Measurements from ENCODE around the gene TSEN2. TPM values are rescaled to one million over a fixed set of nuclear protein-coding genes. Genes with fewer than 3 reads are reported as not detected.

Gene TSEN2
- total RNA-seq (2014; rRNA removed; shearing (Covaris generic)) = 5.4 and 7.6 TPM in 2 replicates

- Histone ChIP-seq H3K9me3 (replicated peaks) (no peaks in the 10 kb centered on the region), H3K4me3 (peak within 1 kb of the TSS; percentile 57), H3K4me1 (replicated peaks) (peaks cover 8% of the 10 kb centered on the region), H3K36me3 (no peaks in the 10 kb centered on the region), H3K27me3 (replicated peaks) (no peaks in the 10 kb centered on the region), H3K27ac (no peak within 1 kb of the TSS)
- peak; percentile 90 to 95 for DNase-seq (ENCODE audit: low read depth in 1 of 2, low spot score in 2 of 2)
Observed at GRCh38 chr3:12484198-12484982, at the start of gene TSEN2. Gene TSEN2, plus strand, starts transcription at chr3:12484480. Its CDS starts 5,321 bp downstream, at chr3:12489801.

GRCh38 chr3:12436514-12437220, 47.6 kb upstream of the TSEN2 start:
- Histone ChIP-seq H3K27ac (no peak overlapping the region), H3K36me3 (no peaks in the 10 kb centered on the region), H3K4me3 (no peak overlapping the region), H3K27me3 (replicated peaks) (0 out of 2 replicates have a peak, but pooled peaks cover 6% of the 10 kb centered on the region), H3K9me3 (replicated peaks) (no peaks in the 10 kb centered on the region), H3K4me1 (replicated peaks) (no peaks in the 10 kb centered on the region)
- DNase-seq (ENCODE audit: low read depth in 1 of 2, low spot score in 2 of 2) = no peak

- no peak for DNase-seq (ENCODE audit: low read depth in 1 of 2, low spot score in 2 of 2)
- no peaks in the 10 kb centered on the region for H3K4me1 ChIP-seq (replicated peaks)
- H3K27me3 ChIP-seq (replicated peaks) = 0 out of 2 replicates have a peak, but pooled peaks cover 6% of the 10 kb centered on the region
- no peaks in the 10 kb centered on the region for H3K9me3 ChIP-seq (replicated peaks)
- H3K36me3 ChIP-seq = no peaks in the 10 kb centered on the region
- H3K27ac ChIP-seq = no peak overlapping the region
- no peak overlapping the region for H3K4me3 ChIP-seq
Observed at GRCh38 chr3:12437221-12437605, 47.1 kb upstream of the TSEN2 start.

GRCh38 chr3:12437861-12438260, 46.4 kb upstream of the TSEN2 start:
- no peak overlapping the region for H3K27ac ChIP-seq
- H3K36me3 ChIP-seq = no peaks in the 10 kb centered on the region
- H3K4me1 ChIP-seq (replicated peaks) = no peaks in the 10 kb centered on the region
- H3K9me3 ChIP-seq (replicated peaks) = no peaks in the 10 kb centered on the region
- no peak for DNase-seq (ENCODE audit: low read depth in 1 of 2, low spot score in 2 of 2)
- H3K27me3 ChIP-seq (replicated peaks) = 0 out of 2 replicates have a peak, but pooled peaks cover 6% of the 10 kb centered on the region
- no peak overlapping the region for H3K4me3 ChIP-seq

- H3K9me3 ChIP-seq (replicated peaks) = no peaks in the 10 kb centered on the region
- H3K27ac ChIP-seq = no peak overlapping the region
- no peaks in the 10 kb centered on the region for H3K4me1 ChIP-seq (replicated peaks)
- H3K27me3 ChIP-seq (replicated peaks) = 0 out of 2 replicates have a peak, but pooled peaks cover 6% of the 10 kb centered on the region
- no peak overlapping the region for H3K4me3 ChIP-seq
- no peak for DNase-seq (ENCODE audit: low read depth in 1 of 2, low spot score in 2 of 2)
- no peaks in the 10 kb centered on the region for H3K36me3 ChIP-seq
Observed at GRCh38 chr3:12438318-12438717, 46.0 kb upstream of the TSEN2 start.

- no peaks in the 10 kb centered on the region for H3K9me3 ChIP-seq (replicated peaks)
- no peak for DNase-seq (ENCODE audit: low read depth in 1 of 2, low spot score in 2 of 2)
- H3K27me3 ChIP-seq (replicated peaks) = 0 out of 2 replicates have a peak, but pooled peaks cover 6% of the 10 kb centered on the region
- H3K4me3 ChIP-seq = no peak overlapping the region
- H3K4me1 ChIP-seq (replicated peaks) = no peaks in the 10 kb centered on the region
- no peaks in the 10 kb centered on the region for H3K36me3 ChIP-seq
- H3K27ac ChIP-seq = no peak overlapping the region
Observed at GRCh38 chr3:12439161-12439940, 44.9 kb upstream of the TSEN2 start.

GRCh38 chr3:12440927-12441714, 43.2 kb upstream of the TSEN2 start:
- DNase-seq (ENCODE audit: low read depth in 1 of 2, low spot score in 2 of 2) = no peak
- Histone ChIP-seq H3K9me3 (replicated peaks) (no peaks in the 10 kb centered on the region), H3K27ac (no peak overlapping the region), H3K4me3 (no peak overlapping the region), H3K36me3 (no peaks in the 10 kb centered on the region), H3K27me3 (replicated peaks) (no peaks in the 10 kb centered on the region), H3K4me1 (replicated peaks) (no peaks in the 10 kb centered on the region)

GRCh38 chr3:12442654-12443501, 41.4 kb upstream of the TSEN2 start:
- no peak overlapping the region for H3K4me3 ChIP-seq
- no peaks in the 10 kb centered on the region for H3K36me3 ChIP-seq
- H3K4me1 ChIP-seq (replicated peaks) = no peaks in the 10 kb centered on the region
- no peaks in the 10 kb centered on the region for H3K27me3 ChIP-seq (replicated peaks)
- DNase-seq (ENCODE audit: low read depth in 1 of 2, low spot score in 2 of 2) = no peak
- H3K9me3 ChIP-seq (replicated peaks) = no peaks in the 10 kb centered on the region
- no peak overlapping the region for H3K27ac ChIP-seq

GRCh38 chr3:12443781-12444522, 40.3 kb upstream of the TSEN2 start:
- H3K27me3 ChIP-seq (replicated peaks) = no peaks in the 10 kb centered on the region
- H3K27ac ChIP-seq = no peak overlapping the region
- no peaks in the 10 kb centered on the region for H3K36me3 ChIP-seq
- DNase-seq (ENCODE audit: low read depth in 1 of 2, low spot score in 2 of 2) = no peak
- no peak overlapping the region for H3K4me3 ChIP-seq
- no peaks in the 10 kb centered on the region for H3K9me3 ChIP-seq (replicated peaks)
- no peaks in the 10 kb centered on the region for H3K4me1 ChIP-seq (replicated peaks)

GRCh38 chr3:12444582-12445471, 39.5 kb upstream of the TSEN2 start:
- H3K27ac ChIP-seq = no peak overlapping the region

GRCh38 chr3:12445523-12446240, 38.6 kb upstream of the TSEN2 start:
- Histone ChIP-seq H3K27ac (no peak overlapping the region), H3K9me3 (replicated peaks) (no peaks in the 10 kb centered on the region)

More at GRCh38 chr3:12444582-12445471, 39.5 kb upstream of the TSEN2 start:
- no peaks in the 10 kb centered on the region for H3K4me1 ChIP-seq (replicated peaks)
- H3K9me3 ChIP-seq (replicated peaks) = no peaks in the 10 kb centered on the region
- H3K36me3 ChIP-seq = no peaks in the 10 kb centered on the region
- no peak for DNase-seq (ENCODE audit: low read depth in 1 of 2, low spot score in 2 of 2)
- H3K4me3 ChIP-seq = no peak overlapping the region
- no peaks in the 10 kb centered on the region for H3K27me3 ChIP-seq (replicated peaks)

More at GRCh38 chr3:12445523-12446240, 38.6 kb upstream of the TSEN2 start:
- Histone ChIP-seq H3K27me3 (replicated peaks) (no peaks in the 10 kb centered on the region), H3K4me3 (no peak overlapping the region), H3K4me1 (replicated peaks) (no peaks in the 10 kb centered on the region), H3K36me3 (no peaks in the 10 kb centered on the region)
- DNase-seq (ENCODE audit: low read depth in 1 of 2, low spot score in 2 of 2) = no peak

Data from SJSA1 (cell line).